Right lobe of liver (tissue), 6 donors: ENCODE results near the gene SNRPA. TPM values are rescaled to one million over a fixed set of nuclear protein-coding genes. Genes with fewer than 3 reads are reported as not detected.

Source experiments
- ATAC-seq, 4 donors: fragments of 200-7000 bp; cut with Tn5 transposase; one replicate each; pipeline ENCODE4 v1.9.1; 2020; ENCODE audit warnings: mild to moderate bottlenecking in 4 of 4, moderate library complexity in 4 of 4
- DNase-seq, 3 donors: peaks; one replicate each; pipeline ENCODE4 v3.0.0-alpha.2; 2020
- H3K27ac ChIP-seq, 3 donors: fragments of 200-600 bp; one replicate each; pipeline ENCODE4 v1.8.0; 2022
- H3K27me3 ChIP-seq, 2 donors: fragments of 200-600 bp; one replicate each; pipeline ENCODE4 v1.8.0; 2022
- H3K36me3 ChIP-seq, 4 donors: fragments of 200-600 bp; sonication (generic) in 1 of 4; one replicate each; pipeline versions ENCODE4 v1.5.1 to v1.8.0; 2017 to 2022; ENCODE audit warnings: control low read depth in 1 of 4
- H3K4me1 ChIP-seq, 4 donors: fragments of 200-600 bp; sonication (generic) in 1 of 4; one replicate each; pipeline versions ENCODE4 v1.5.1 to v1.8.0; 2017 to 2022; ENCODE audit warnings: control low read depth in 1 of 4
- H3K4me3 ChIP-seq, 3 donors: fragments of 200-600 bp; one replicate each; pipeline ENCODE4 v1.8.0; 2022
- H3K9me3 ChIP-seq, 4 donors: fragments of 200-600 bp; sonication (generic) in 1 of 4; one replicate each; pipeline versions ENCODE4 v1.5.1 to v1.8.0; 2017 to 2022; ENCODE audit warnings: control low read depth in 1 of 4
- CTCF ChIP-seq, 4 donors: fragments of 200-600 bp in 3 of 4; fragments of 450-650 bp in 1 of 4; IDR thresholded peaks; one replicate each; pipeline versions ENCODE4 v1.5.1 to v1.8.0; 2016 to 2022; ENCODE audit warnings: antibody characterized with exemption in 4 of 4, mild to moderate bottlenecking in 2 of 4
- POLR2A ChIP-seq: fragments of 450-650 bp; IDR thresholded peaks from one replicate; pipeline ENCODE4 v1.6.1; 2017; ENCODE audit warnings: antibody characterized with exemption, mild to moderate bottlenecking
- WGBS: methylation state at CpG from one replicate; pipeline ENCODE4 v1.1.6; 2018; ENCODE audit warnings: low coverage, low lambda C conversion rate; ENCODE audit not compliant: insufficient coverage; ENCODE audit errors: missing lambda C conversion rate; 5-methylcytosine and 5-hydroxymethylcytosine counted together
- intact Hi-C, 2 donors: fragments of 100-400 bp; cut with DNase I; formaldehyde crosslinking; loops; one replicate each; pipeline versions ENCODE4 v1.11.2 to v1.14.1; 2022
- total RNA-seq, 6 experiments: library from RNA; depleted of rRNA in 2 of 6; stranded (reverse); fragments of >200 nt in 2 of 6; fragmentation: NEBNext Ultra II Directional in 3 of 6; extraction: Animal tissue kit (Norgen Biotek cat#: 25700) in 3 of 6; gene quantifications; one replicate each; pipeline versions ENCODE4 v1.1.0 to v1.2.4, GENCODE V29; 2016 to 2023
- donor health status: DM: no; HTN: yes; CAD: no.
- donor health status: DM: no; HTN: no; CAD: no.
- donor health status: DM: no; HTN: no; CAD: no.
- donor health status: DM: no; HTN: yes; CAD: no.
- donor health status: DM: no; HTN: yes; CAD: no.

The SNRPA gene
- total RNA-seq, 6 experiments from 2014 or later, result 21.4 to 33.1 (median 24.7) TPM

DNA sequence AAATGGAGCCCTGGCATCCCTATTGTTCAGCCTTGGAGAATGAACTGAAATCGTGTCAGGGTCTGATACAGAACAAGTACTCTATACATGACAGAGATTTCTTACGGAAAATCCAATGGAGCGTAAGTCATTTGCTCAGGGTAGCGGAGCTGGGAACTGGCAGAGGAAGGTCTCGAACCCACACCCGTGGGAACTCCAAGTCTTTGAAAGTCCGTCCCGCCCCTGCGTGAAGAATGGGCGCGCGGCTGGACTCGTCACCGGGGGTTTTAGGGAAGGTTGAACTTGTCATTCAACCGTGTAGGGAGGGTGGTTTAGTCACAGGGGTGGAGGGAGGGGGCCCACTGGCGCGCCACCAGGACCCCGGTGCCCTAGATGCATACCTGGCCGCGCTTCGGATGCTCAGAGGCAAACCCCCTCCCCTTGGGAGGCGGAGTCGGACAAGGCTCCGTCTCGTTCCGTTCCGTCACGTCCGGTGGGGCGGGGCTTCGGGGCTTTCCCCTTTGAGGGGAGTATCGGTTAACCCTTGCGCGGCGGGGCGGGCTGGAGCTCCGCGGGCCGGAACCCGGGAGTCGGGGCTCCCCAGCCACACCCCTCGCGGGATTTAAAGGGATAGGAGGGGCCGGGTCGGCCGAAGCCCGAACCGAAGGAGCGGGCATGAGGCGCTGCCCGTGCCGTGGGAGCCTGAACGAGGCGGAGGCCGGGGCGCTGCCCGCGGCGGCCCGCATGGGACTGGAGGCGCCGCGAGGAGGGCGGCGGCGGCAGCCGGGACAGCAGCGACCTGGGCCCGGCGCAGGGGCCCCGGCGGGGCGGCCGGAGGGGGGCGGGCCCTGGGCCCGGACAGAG is 34.3 kb upstream of the SNRPA start, which contains the start of the genes COQ8B and ITPKC:
TSS of gene COQ8B (minus strand) at position 405 of the 843 bp plus-strand sequence. CDS start 2,254 bp downstream, outside the sequence.
TSS of gene ITPKC (plus strand) at position 631 of the 843 bp plus-strand sequence. CDS start at position 655, 24 bp downstream.
- DNase-seq, result peak; percentile 100
- peaks cover 0 to 40% (median 15%) of the 10 kb centered on the region in 4 donors for H3K4me1 ChIP-seq
- intact Hi-C loops, result no loop called here

GRCh38 chr19:40717325-40717879 is 33.6 kb upstream of the SNRPA start:
- H3K4me1 ChIP-seq, result peaks cover 0 to 40% (median 15%) of the 10 kb centered on the region in 4 donors

More for the DNA sequence above, 34.3 kb upstream of the SNRPA start, which contains the start of the genes COQ8B and ITPKC:
- Histone ChIP-seq H3K9me3 (no peaks in the 10 kb centered on the region), H3K27ac (peak within 1 kb of the TSS; percentile 84 to 98 (median 98)), H3K36me3 (peaks cover 0 to 8% (median 4%) of the 10 kb centered on the region in 4 donors), H3K27me3 (no peaks in the 10 kb centered on the region), H3K4me3 (peak within 1 kb of the TSS; percentile 61 to 92 (median 83))
- ATAC-seq, result peak; percentile 68 to 83 (median 78)
- WGBS, result under 1% methylated on average over 25 of the region's 76 CpGs
- TF ChIP-seq CTCF (IDR thresholded peaks at IDR 0.05), result peak in 1 of 4 donors; percentile 32
- peak; percentile 87 for TF ChIP-seq POLR2A

DNA sequence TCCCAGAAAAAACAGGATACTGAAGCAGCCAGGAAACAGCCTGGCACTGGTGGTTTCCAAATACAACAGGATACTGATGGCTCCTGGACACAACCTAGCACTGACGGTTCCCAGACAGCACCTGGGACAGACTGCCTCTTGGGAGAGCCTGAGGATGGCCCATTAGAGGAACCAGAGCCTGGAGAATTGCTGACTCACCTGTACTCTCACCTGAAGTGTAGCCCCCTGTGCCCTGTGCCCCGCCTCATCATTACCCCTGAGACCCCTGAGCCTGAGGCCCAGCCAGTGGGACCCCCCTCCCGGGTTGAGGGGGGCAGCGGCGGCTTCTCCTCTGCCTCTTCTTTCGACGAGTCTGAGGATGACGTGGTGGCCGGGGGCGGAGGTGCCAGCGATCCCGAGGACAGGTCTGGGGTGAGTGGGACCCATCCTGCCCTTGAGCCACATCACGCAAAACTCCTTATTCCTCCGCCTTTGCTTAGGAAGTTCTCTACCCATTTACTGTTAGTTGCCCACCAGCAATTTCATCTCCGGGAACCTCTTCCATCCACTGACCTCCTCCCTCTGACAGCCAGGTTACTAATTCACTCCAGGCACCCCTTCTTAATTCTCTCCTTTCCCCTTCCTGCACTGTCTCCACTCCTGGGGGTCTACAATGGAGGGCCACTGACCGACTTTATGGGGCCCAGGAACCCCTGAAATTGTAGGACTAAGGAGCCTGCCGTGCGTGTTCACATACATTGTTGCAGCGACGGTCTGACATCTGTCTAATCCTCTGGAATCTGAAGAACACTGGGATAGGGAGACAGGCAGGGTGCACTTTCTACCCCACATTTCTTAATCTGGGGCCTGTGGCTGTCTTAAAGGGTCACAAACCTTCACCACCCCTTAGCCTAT is 32.9 kb upstream of the SNRPA start:
- WGBS, result 9% methylated on average over 14 of the region's 20 CpGs
- peaks cover 0 to 40% (median 15%) of the 10 kb centered on the region in 4 donors for H3K4me1 ChIP-seq
- peak overlapping the region; percentile 84 to 98 (median 98) for H3K27ac ChIP-seq
- no peaks in the 10 kb centered on the region for H3K9me3 ChIP-seq
- ATAC-seq (no peak), DNase-seq (peak in 1 of 3 donors; percentile 62)
- intact Hi-C loops, result no loop called here
- TF ChIP-seq CTCF (IDR thresholded peaks at IDR 0.05), result no peak
- TF ChIP-seq POLR2A, result no peak
- H3K36me3 ChIP-seq, result peaks cover 0 to 3% (median 0%) of the 10 kb centered on the region in 4 donors
- no peaks in the 10 kb centered on the region for H3K27me3 ChIP-seq
- peak overlapping the region; percentile 61 to 92 (median 83) for H3K4me3 ChIP-seq

More at GRCh38 chr19:40717325-40717879, 33.6 kb upstream of the SNRPA start:
- intact Hi-C loops, result no loop called here
- H3K36me3 ChIP-seq, result peaks cover 0 to 8% (median 3%) of the 10 kb centered on the region in 4 donors
- TF ChIP-seq CTCF (IDR thresholded peaks at IDR 0.05) (no peak), POLR2A (no peak)
- ATAC-seq (peak in 3 of 4 donors; percentile 5 to 9 (median 9)), DNase-seq (peak in 2 of 3 donors; percentile 76 to 77)
- 0% methylated on average over 10 of the region's 20 CpGs for WGBS
- H3K27me3 ChIP-seq, result no peaks in the 10 kb centered on the region
- peak overlapping the region; percentile 84 to 98 (median 98) for H3K27ac ChIP-seq
- H3K9me3 ChIP-seq, result no peaks in the 10 kb centered on the region
- peak overlapping the region; percentile 61 to 92 (median 83) for H3K4me3 ChIP-seq
